ENCODE data around the gene NOL6.

Gene NOL6

GRCh38 chr9:33471361-33471760 is 2.4 kb downstream of the NOL6 start:
- Histone ChIP-seq H3K27me3 (ENCODE audit: control insufficient read depth, insufficient read depth, low read length) (no peaks in the 10 kb centered on the region), H3K4me3 (ENCODE audit: low read length) (no peak overlapping the region), H3K9ac (ENCODE audit: low read length) (no peak overlapping the region), H3K4me1 (ENCODE audit: control insufficient read depth, low read depth, low read length) (peaks cover 7% of the 10 kb centered on the region), H3K27ac (ENCODE audit: low read length) (no peak overlapping the region), H3K9me3 (ENCODE audit: control insufficient read depth, low read depth, low read length) (no peaks in the 10 kb centered on the region), H3K36me3 (ENCODE audit: control insufficient read depth, low read depth, low read length) (peaks cover 48% of the 10 kb centered on the region)

GRCh38 chr9:33469891-33470290 is 3.8 kb downstream of the NOL6 start:
- H3K4me1 ChIP-seq (ENCODE audit: control insufficient read depth, low read depth, low read length), result peaks cover 7% of the 10 kb centered on the region
- H3K9ac ChIP-seq (ENCODE audit: low read length), result no peak overlapping the region
- H3K36me3 ChIP-seq (ENCODE audit: control insufficient read depth, low read depth, low read length), result peaks cover 63% of the 10 kb centered on the region
- no peak overlapping the region for H3K4me3 ChIP-seq (ENCODE audit: low read length)
- H3K27ac ChIP-seq (ENCODE audit: low read length), result no peak overlapping the region
- no peaks in the 10 kb centered on the region for H3K9me3 ChIP-seq (ENCODE audit: control insufficient read depth, low read depth, low read length)
- H3K27me3 ChIP-seq (ENCODE audit: control insufficient read depth, insufficient read depth, low read length), result no peaks in the 10 kb centered on the region

- no peaks in the 10 kb centered on the region for H3K27me3 ChIP-seq (ENCODE audit: control insufficient read depth, insufficient read depth, low read length)
- H3K4me1 ChIP-seq (ENCODE audit: control insufficient read depth, low read depth, low read length), result peaks cover 7% of the 10 kb centered on the region
- peaks cover 72% of the 10 kb centered on the region for H3K36me3 ChIP-seq (ENCODE audit: control insufficient read depth, low read depth, low read length)
- H3K9me3 ChIP-seq (ENCODE audit: control insufficient read depth, low read depth, low read length), result no peaks in the 10 kb centered on the region
- no peak overlapping the region for H3K27ac ChIP-seq (ENCODE audit: low read length)
- H3K9ac ChIP-seq (ENCODE audit: low read length), result no peak overlapping the region
- H3K4me3 ChIP-seq (ENCODE audit: low read length), result no peak overlapping the region
Observed at GRCh38 chr9:33468797-33469621, 4.7 kb downstream of the NOL6 start.

GRCh38 chr9:33468215-33468730 is 5.5 kb downstream of the NOL6 start:
- Histone ChIP-seq H3K36me3 (ENCODE audit: control insufficient read depth, low read depth, low read length) (peaks cover 79% of the 10 kb centered on the region), H3K27ac (ENCODE audit: low read length) (no peak overlapping the region), H3K4me1 (ENCODE audit: control insufficient read depth, low read depth, low read length) (peaks cover 7% of the 10 kb centered on the region), H3K27me3 (ENCODE audit: control insufficient read depth, insufficient read depth, low read length) (no peaks in the 10 kb centered on the region), H3K9me3 (ENCODE audit: control insufficient read depth, low read depth, low read length) (no peaks in the 10 kb centered on the region), H3K9ac (ENCODE audit: low read length) (no peak overlapping the region), H3K4me3 (ENCODE audit: low read length) (no peak overlapping the region)

GRCh38 chr9:33467526-33467925 is 6.2 kb downstream of the NOL6 start:
- no peak overlapping the region for H3K9ac ChIP-seq (ENCODE audit: low read length)
- no peaks in the 10 kb centered on the region for H3K27me3 ChIP-seq (ENCODE audit: control insufficient read depth, insufficient read depth, low read length)
- H3K27ac ChIP-seq (ENCODE audit: low read length), result no peak overlapping the region
- H3K4me3 ChIP-seq (ENCODE audit: low read length), result no peak overlapping the region
- peaks cover 87% of the 10 kb centered on the region for H3K36me3 ChIP-seq (ENCODE audit: control insufficient read depth, low read depth, low read length)
- peaks cover 2% of the 10 kb centered on the region for H3K4me1 ChIP-seq (ENCODE audit: control insufficient read depth, low read depth, low read length)
- no peaks in the 10 kb centered on the region for H3K9me3 ChIP-seq (ENCODE audit: control insufficient read depth, low read depth, low read length)

GRCh38 chr9:33466565-33467495 is 6.9 kb downstream of the NOL6 start:
- Histone ChIP-seq H3K9me3 (ENCODE audit: control insufficient read depth, low read depth, low read length) (no peaks in the 10 kb centered on the region), H3K36me3 (ENCODE audit: control insufficient read depth, low read depth, low read length) (peaks cover 93% of the 10 kb centered on the region), H3K9ac (ENCODE audit: low read length) (no peak overlapping the region), H3K4me1 (ENCODE audit: control insufficient read depth, low read depth, low read length) (no peaks in the 10 kb centered on the region), H3K4me3 (ENCODE audit: low read length) (no peak overlapping the region), H3K27me3 (ENCODE audit: control insufficient read depth, insufficient read depth, low read length) (no peaks in the 10 kb centered on the region), H3K27ac (ENCODE audit: low read length) (no peak overlapping the region)

GRCh38 chr9:33465596-33466564 is 7.8 kb downstream of the NOL6 start:
- no peak overlapping the region for H3K27ac ChIP-seq (ENCODE audit: low read length)

GRCh38 chr9:33465096-33465495 is 8.6 kb downstream of the NOL6 start:
- Histone ChIP-seq H3K27ac (ENCODE audit: low read length) (no peak overlapping the region), H3K4me1 (ENCODE audit: control insufficient read depth, low read depth, low read length) (no peaks in the 10 kb centered on the region), H3K27me3 (ENCODE audit: control insufficient read depth, insufficient read depth, low read length) (no peaks in the 10 kb centered on the region), H3K9me3 (ENCODE audit: control insufficient read depth, low read depth, low read length) (no peaks in the 10 kb centered on the region), H3K4me3 (ENCODE audit: low read length) (no peak overlapping the region), H3K36me3 (ENCODE audit: control insufficient read depth, low read depth, low read length) (peaks cover 90% of the 10 kb centered on the region), H3K9ac (ENCODE audit: low read length) (no peak overlapping the region)

More at GRCh38 chr9:33465596-33466564, 7.8 kb downstream of the NOL6 start:
- Histone ChIP-seq H3K27me3 (ENCODE audit: control insufficient read depth, insufficient read depth, low read length) (no peaks in the 10 kb centered on the region), H3K36me3 (ENCODE audit: control insufficient read depth, low read depth, low read length) (peaks cover 93% of the 10 kb centered on the region), H3K4me1 (ENCODE audit: control insufficient read depth, low read depth, low read length) (no peaks in the 10 kb centered on the region), H3K4me3 (ENCODE audit: low read length) (no peak overlapping the region), H3K9me3 (ENCODE audit: control insufficient read depth, low read depth, low read length) (no peaks in the 10 kb centered on the region), H3K9ac (ENCODE audit: low read length) (no peak overlapping the region)

- Histone ChIP-seq H3K27me3 (ENCODE audit: control insufficient read depth, insufficient read depth, low read length) (no peaks in the 10 kb centered on the region), H3K9ac (ENCODE audit: low read length) (no peak overlapping the region), H3K36me3 (ENCODE audit: control insufficient read depth, low read depth, low read length) (peaks cover 80% of the 10 kb centered on the region), H3K27ac (ENCODE audit: low read length) (no peak overlapping the region), H3K9me3 (ENCODE audit: control insufficient read depth, low read depth, low read length) (no peaks in the 10 kb centered on the region), H3K4me3 (ENCODE audit: low read length) (no peak overlapping the region), H3K4me1 (ENCODE audit: control insufficient read depth, low read depth, low read length) (no peaks in the 10 kb centered on the region)
Observed at GRCh38 chr9:33464045-33464636, 9.6 kb downstream of the NOL6 start.

GRCh38 chr9:33463151-33463550 is 10.6 kb downstream of the NOL6 start:
- Histone ChIP-seq H3K9ac (ENCODE audit: low read length) (no peak overlapping the region), H3K4me3 (ENCODE audit: low read length) (no peak overlapping the region), H3K27ac (ENCODE audit: low read length) (no peak overlapping the region), H3K36me3 (ENCODE audit: control insufficient read depth, low read depth, low read length) (peaks cover 70% of the 10 kb centered on the region), H3K4me1 (ENCODE audit: control insufficient read depth, low read depth, low read length) (no peaks in the 10 kb centered on the region), H3K27me3 (ENCODE audit: control insufficient read depth, insufficient read depth, low read length) (no peaks in the 10 kb centered on the region), H3K9me3 (ENCODE audit: control insufficient read depth, low read depth, low read length) (no peaks in the 10 kb centered on the region)

All from iPS-18a (cell line).